HepG2 (cell line): ENCODE results near the gene SLC50A1. TPM values are rescaled to one million over a fixed set of nuclear protein-coding genes. Genes with fewer than 3 reads are reported as not detected.
A peak's percentile ranks its signal among the peaks of the same experiment; 100 is the strongest.

Source experiments
- ARID2 ChIP-seq: sonication (generic); formaldehyde crosslinking; IDR thresholded peaks from 2 replicates; pipeline ENCODE4 v1.8.1; 2022; ENCODE audit warnings: mild to moderate bottlenecking, missing genetic modification reagents, borderline replicate concordance
- GMEB1 ChIP-seq: sonication (generic); formaldehyde crosslinking; IDR thresholded peaks from 2 replicates; pipeline ENCODE4 v1.5.1; 2020; ENCODE audit warnings: missing genetic modification reagents, mild to moderate bottlenecking, borderline replicate concordance
- HHEX ChIP-seq: IDR thresholded peaks from 2 replicates; pipeline ENCODE4 v1.6.1; 2016; ENCODE audit warnings: control low read depth
- IKZF4 ChIP-seq: sonication (generic); formaldehyde crosslinking; IDR thresholded peaks from 2 replicates; pipeline ENCODE4 v1.5.1; 2020; ENCODE audit warnings: borderline replicate concordance, mild to moderate bottlenecking, low read depth, missing genetic modification reagents; ENCODE audit errors: not compliant biosample characterization
- NKX3-1 ChIP-seq: sonication (generic); formaldehyde crosslinking; IDR thresholded peaks from 2 replicates; pipeline ENCODE4 v1.5.0; 2020; ENCODE audit warnings: missing genetic modification reagents
- RFXAP ChIP-seq: sonication (generic); formaldehyde crosslinking; IDR thresholded peaks from 2 replicates; pipeline ENCODE4 v1.4.0; 2020; ENCODE audit warnings: missing genetic modification reagents, borderline replicate concordance
- SUZ12 ChIP-seq: fragments of 150-350 bp; IDR thresholded peaks from 2 replicates; pipeline ENCODE4 v1.6.1; 2014; ENCODE audit warnings: low read depth, low read length
- TARDBP ChIP-seq: sonication (generic); formaldehyde crosslinking; IDR thresholded peaks from 2 replicates; pipeline ENCODE4 v1.8.0; 2022; ENCODE audit warnings: mild to moderate bottlenecking, missing genetic modification reagents
- ZC3H4 ChIP-seq: sonication (generic); formaldehyde crosslinking; IDR thresholded peaks from 2 replicates; pipeline ENCODE4 v1.4.0; 2020; ENCODE audit warnings: missing genetic modification reagents, borderline replicate concordance
- ZMYM4 ChIP-seq: sonication (generic); formaldehyde crosslinking; IDR thresholded peaks from 2 replicates; pipeline ENCODE4 v1.8.1; 2023; ENCODE audit warnings: mild to moderate bottlenecking, missing genetic modification reagents
- ZNF580 ChIP-seq: IDR thresholded peaks from 2 replicates; pipeline ENCODE4 v1.6.1; 2016; ENCODE audit warnings: low read depth, borderline replicate concordance
- ZNF704 ChIP-seq: sonication (generic); formaldehyde crosslinking; IDR thresholded peaks from 2 replicates; pipeline ENCODE4 v1.8.1; 2023; ENCODE audit warnings: mild to moderate bottlenecking, inconsistent platforms, moderate library complexity, missing genetic modification reagents, borderline replicate concordance
- ZNF776 ChIP-seq: sonication (generic); formaldehyde crosslinking; IDR thresholded peaks from 2 replicates; pipeline ENCODE4 v1.4.0; 2020; ENCODE audit warnings: mild to moderate bottlenecking, missing genetic modification reagents
- ZNF784 ChIP-seq: sonication (generic); formaldehyde crosslinking; IDR thresholded peaks from 2 replicates; pipeline ENCODE4 v1.5.1; 2020; ENCODE audit warnings: missing genetic modification reagents, mild to moderate bottlenecking, borderline replicate concordance
- ZNF788 ChIP-seq: sonication (generic); formaldehyde crosslinking; IDR thresholded peaks from 2 replicates; pipeline ENCODE4 v1.5.0; 2020; ENCODE audit warnings: mild to moderate bottlenecking, missing genetic modification reagents, borderline replicate concordance
- ZNF816 ChIP-seq: sonication (generic); formaldehyde crosslinking; IDR thresholded peaks from 2 replicates; pipeline ENCODE4 v1.8.0; 2022; ENCODE audit warnings: missing genetic modification reagents, mild to moderate bottlenecking, borderline replicate concordance
- ZZZ3 ChIP-seq: sonication (generic); formaldehyde crosslinking; IDR thresholded peaks from 2 replicates; pipeline ENCODE4 v1.4.0; 2020; ENCODE audit warnings: missing genetic modification reagents, mild to moderate bottlenecking, borderline replicate concordance
- polyA plus RNA-seq, 8 experiments: library from polyadenylated mRNA; depleted of rRNA in 3 of 8; stranded (reverse) in 7 of 8; unstranded in 1 of 8; fragments of >200 nt; fragmentation: Illumina TruSeq in 4 of 8; extraction: Trizol in 4 of 8; gene quantifications; 2 replicates each; pipeline versions ENCODE4 v1.2.1 to v1.2.3, GENCODE V29; 2011 to 2016; ENCODE audit warnings: low read depth in 4 of 8, missing spikeins in 1 of 8, mixed read lengths in 1 of 8; ENCODE audit not compliant: insufficient read depth in 1 of 8
- total RNA-seq, 5 experiments: library from RNA; depleted of rRNA; stranded (reverse); fragments of >200 nt; fragmentation: Illumina TruSeq; extraction: Trizol; gene quantifications; 2 replicates each; pipeline ENCODE4 v1.2.3, GENCODE V29; 2016; ENCODE audit warnings: low read depth in 1 of 5

Gene SLC50A1
- total and polyA plus RNA-seq, 2 of the 13 experiments (the other 11 are each of a cell fraction or from before 2014, with no cell fraction given): 22.5 to 46.8 TPM

GRCh38 chr1:155139895-155140629 is 4.4 kb downstream of the SLC50A1 start, which contains the start of gene DPM3 (continued):
- peak; percentile 90 for TF ChIP-seq GMEB1
- TF ChIP-seq ZNF784 (CRISPR knock-in tag): no peak
- peak; percentile 70; the same call in 1 of the 2 replicates for TF ChIP-seq ZNF788 (CRISPR knock-in tag)
- TF ChIP-seq ZMYM4 (CRISPR knock-in tag): no peak
- no peak; the same call in 1 of the 2 replicates for TF ChIP-seq ZZZ3
- no peak for TF ChIP-seq ZNF816 (CRISPR knock-in tag)
- peak; percentile 35; the same call in 1 of the 2 replicates for TF ChIP-seq ZC3H4 (CRISPR knock-in tag)
- no peak for TF ChIP-seq TARDBP
- TF ChIP-seq ZNF580 (CRISPR knock-in tag): 0 out of 2 replicates have a peak, but pooled peaks have one; percentile 56
- TF ChIP-seq IKZF4 (CRISPR knock-in tag): no peak
- peak; percentile 80 for TF ChIP-seq SUZ12
- no peak for TF ChIP-seq NKX3-1
- no peak for TF ChIP-seq HHEX (CRISPR knock-in tag)
- TF ChIP-seq ARID2 (CRISPR knock-in tag): no peak
- TF ChIP-seq RFXAP (CRISPR knock-in tag): no peak
- no peak; the same call in 1 of the 2 replicates for TF ChIP-seq ZNF776 (CRISPR knock-in tag)
- TF ChIP-seq ZNF704: no peak; the same call in 1 of the 2 replicates
